HG03457 (cell line): ENCODE data around the gene CDKAL1.
A peak's percentile ranks its signal among the peaks of the same experiment; 100 is the strongest.
"Not testable (repeated sequence)": the region's sequence is repeated elsewhere in the genome, so short reads cannot be mapped to it uniquely, and the experiment has no call there.

Source experiments
- ATAC-seq: cut with Tn5 transposase; IDR thresholded peaks from one replicate; pipeline ENCODE4 v1.9.1; 2021; ENCODE audit warnings: moderate number of reproducible peaks; ENCODE audit not compliant: unreplicated experiment

CDKAL1 gene

GRCh38 chr6:21188505-21189223, 654.4 kb downstream of the CDKAL1 start:
- ATAC-seq = peak; percentile 54

DNA sequence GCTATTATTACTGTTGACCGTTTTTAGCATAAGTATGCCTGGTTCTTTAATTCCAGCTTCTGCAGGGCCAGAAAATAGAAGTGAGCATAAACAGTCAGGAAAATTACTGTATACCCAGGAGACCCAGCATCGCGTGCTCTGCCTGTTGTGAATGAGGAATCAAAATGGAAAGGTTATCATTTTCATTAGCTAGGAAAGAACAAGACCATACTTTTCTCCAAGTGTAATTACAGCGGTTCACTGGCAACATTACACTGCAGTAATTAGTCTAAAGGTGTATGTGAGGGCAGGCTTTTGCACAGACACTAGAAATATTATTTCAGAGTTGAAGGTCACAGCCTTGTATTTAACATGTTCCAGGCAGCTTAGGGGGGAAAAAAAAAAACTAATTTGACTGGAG, 655.5 kb downstream of the CDKAL1 start:
- no peak for ATAC-seq

DNA sequence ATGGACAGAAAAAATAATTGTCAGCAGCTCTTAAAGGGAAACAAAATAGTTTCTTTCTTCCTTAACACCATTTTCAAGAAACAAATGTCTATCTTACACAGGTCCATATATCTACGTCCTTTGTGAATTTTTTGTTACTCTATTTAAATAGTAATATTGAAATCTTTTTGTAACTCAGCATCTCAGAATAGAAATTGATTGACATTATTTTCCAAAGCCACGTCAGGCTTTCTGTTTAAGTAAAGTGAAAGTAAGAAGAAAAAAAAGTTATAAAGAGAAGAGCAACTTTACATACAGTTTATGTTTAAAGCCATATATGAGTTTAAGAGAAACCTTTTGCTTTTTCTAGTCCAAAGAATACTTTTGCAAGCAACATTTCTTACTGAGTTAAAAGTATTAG, 656.4 kb downstream of the CDKAL1 start:
- no peak for ATAC-seq

GRCh38 chr6:21193790-21194475, 659.7 kb downstream of the CDKAL1 start:
- no peak for ATAC-seq

GRCh38 chr6:21195301-21195700, 661.0 kb downstream of the CDKAL1 start:
- ATAC-seq = not testable (repeated sequence)

DNA sequence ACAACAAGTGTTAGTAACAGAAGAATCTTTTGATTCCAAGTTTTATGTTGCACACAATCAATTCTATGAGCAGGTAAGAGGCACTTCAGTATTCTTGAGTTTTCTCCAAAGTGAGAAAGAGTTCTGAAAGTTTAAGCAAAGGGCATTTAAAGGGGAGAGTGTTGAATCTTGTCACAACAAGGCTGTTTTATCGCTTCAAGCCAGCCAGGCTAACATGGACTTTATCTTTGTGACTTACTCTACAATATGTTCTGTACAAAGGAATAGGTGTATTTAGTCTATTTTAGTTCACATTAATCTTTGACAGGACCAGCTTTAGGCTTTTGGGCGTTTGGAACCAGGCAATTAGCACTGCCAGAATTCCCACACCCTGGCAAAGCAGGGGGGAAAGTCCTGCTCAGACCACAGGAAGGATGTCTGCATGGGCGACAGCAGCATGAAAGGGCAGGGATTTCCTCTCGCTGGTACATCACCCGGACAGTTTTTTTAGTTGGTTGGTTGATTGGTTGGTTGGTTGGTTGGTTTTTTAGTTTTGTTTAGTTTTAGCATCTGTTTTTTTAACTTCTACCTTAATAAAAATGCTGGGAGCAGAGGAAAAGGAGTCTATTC, 663.9 kb downstream of the CDKAL1 start:
- ATAC-seq = no peak

GRCh38 chr6:21199262-21199661, 665.0 kb downstream of the CDKAL1 start:
- no peak for ATAC-seq

DNA sequence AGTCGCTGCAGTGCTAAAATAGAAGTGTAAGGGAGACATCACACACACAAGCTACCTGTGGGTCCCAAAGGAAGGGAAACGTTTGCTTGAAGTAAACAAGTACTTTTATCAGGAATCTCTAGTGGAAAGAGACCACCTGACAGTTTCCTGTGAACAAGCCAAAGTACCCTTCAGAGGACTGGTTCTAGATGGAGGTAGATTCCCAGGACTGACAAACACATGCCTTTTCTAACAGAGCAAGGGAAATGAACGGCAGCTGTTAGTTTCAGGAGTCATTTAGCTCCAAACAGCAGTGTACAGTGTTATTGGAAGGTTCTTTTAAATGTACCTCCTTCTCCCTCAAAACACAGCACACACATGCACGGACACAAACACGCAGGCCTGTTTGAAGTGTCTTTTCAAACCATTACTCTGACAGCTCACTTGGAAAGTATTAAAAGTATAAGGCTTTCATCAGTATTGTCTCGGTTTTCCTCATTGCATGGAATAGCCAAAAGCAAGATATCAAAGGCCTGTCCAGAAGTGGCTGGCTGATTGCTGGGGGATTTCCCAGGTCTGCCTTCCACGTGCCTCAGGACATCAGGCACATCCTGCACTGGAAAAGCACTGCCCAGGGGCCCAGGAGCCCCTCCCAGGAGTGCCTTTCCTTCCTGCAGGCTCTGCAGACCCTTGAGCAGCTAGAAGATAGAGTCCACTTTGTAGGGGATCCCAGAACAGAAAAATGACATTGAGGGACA, 666.0 kb downstream of the CDKAL1 start:
- ATAC-seq = no peak

DNA sequence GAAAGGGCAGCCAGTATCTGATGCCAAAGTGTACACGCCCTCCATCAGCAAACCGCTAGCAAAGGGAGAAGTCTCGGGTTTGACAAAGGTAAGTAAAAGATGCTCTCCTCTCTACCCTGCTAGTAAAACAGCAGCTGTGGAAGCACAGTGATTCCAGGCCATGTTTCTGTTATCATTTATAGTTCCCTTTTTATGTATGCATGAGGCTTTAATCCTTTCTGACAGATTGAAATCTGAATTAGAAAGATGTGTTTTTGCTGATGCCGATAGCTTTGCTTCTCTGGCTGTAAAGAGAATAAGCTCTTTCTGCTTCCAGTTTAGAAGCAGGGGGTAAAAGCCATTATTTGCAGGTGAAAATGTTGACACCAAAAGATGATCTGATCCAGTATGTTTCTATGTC, 666.9 kb downstream of the CDKAL1 start:
- ATAC-seq = no peak

- no peak for ATAC-seq
Observed at GRCh38 chr6:21201637-21202350, 667.5 kb downstream of the CDKAL1 start.

- ATAC-seq = no peak
Observed at GRCh38 chr6:21202521-21202920, 668.3 kb downstream of the CDKAL1 start.

- ATAC-seq = no peak
Observed at GRCh38 chr6:21204951-21205350, 670.7 kb downstream of the CDKAL1 start.

DNA sequence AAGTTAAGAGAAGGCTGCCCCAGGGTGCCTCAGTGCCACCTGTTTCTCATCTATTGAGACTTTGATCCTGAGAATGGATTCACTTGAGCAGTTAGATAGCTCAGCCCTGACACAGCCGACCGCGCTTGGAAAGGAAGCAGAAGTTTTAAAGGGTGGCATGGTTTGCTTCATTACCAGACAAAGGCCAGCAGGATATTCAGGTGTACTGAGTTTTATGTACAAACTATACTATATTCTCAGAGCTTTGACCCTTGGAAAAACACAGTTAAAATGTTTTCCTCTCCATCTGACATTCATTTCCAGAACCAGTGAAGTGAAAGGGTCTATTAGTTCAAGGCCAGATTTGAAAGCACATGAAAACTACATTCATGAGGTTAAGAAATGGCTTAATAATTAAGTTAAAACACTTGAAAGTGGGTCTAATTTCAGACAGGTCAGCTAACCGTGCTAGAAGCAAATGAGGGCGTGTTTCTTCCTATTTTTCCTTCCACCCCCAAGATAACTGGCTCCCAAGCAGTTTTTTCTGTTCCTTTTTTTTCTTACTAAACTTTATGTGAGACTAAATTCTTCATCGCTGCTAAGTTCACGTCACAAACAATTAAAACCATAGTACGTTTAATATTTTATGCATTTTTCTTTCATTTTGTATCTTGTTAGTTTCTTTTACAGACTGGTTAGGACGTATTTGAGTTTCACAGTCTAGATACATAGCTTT, 674.0 kb downstream of the CDKAL1 start:
- peak; percentile 43 for ATAC-seq

DNA sequence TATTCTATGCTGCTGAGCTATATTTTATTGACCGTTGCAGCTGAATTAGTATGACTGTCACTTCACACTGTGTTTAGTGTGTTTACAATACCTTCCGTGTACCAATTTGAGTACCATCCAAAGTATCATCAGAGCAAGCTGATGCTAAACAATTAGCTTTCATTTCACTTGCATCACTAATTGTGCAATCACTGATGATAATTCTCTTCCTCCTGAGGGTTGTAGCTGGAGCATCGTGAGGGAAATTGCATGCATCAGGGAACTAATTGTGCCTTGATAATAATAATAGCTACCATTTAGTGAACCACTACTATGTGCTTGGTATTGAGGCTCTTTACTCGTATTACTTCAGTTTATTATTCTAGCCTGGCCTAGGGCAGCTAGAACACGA, 674.5 kb downstream of the CDKAL1 start:
- ATAC-seq = no peak

DNA sequence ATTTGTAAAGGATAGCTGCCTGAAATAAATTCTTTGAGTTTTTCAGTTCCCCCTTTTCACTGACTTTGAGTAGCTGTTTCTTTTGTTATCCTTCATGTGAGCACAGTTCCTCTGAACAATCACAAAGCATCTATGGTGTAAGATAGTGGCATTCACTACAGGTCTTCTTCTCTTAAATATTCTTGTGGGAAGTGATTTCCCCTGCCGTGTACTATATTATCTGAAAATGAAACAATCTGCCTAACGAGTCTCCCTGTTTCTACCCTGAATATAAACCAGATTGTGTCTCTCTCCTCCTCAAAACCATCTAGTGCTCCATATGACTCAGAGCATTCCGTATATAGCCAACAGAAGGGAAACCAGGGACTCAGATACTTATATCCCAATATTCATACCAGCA, 679.2 kb downstream of the CDKAL1 start:
- ATAC-seq = no peak

- ATAC-seq = no peak
Observed at GRCh38 chr6:21214738-21215448, 680.6 kb downstream of the CDKAL1 start.

DNA sequence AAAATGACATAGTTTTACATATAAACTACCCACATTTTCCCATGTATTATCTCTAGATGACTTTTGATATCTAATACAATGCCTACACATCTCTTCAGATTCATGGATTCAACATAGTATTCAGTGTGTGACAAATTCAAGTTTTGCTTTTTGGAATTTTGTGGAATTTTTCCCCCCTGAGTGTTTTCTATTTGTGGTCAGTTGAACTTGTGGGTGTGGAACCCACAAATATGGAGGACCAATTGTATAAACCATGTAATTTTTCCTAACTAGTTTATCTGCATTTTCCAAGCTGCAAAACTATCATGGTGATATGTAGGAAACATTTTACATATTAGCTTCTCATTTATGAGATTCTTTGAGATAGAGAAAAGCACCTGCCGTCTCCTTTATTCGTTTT, 685.0 kb downstream of the CDKAL1 start:
- no peak for ATAC-seq

DNA sequence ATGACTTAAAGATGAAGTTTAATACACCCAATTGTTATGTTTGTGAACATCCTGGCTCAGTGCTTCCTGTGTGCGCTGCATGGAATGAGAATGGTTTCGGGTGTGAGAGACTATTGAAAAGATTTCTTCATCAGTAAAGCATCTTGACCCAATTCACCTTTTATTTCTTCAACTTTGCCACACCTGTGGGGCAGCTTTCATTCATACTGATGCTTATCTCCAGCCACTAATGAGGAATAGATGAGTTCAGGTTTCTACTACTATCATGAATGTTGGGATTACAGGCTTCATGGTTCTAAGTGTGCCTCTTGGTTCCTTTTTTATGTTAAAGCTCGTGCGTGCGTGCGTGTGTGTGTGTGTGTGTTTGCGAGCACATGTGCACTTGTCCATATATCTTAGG, 685.6 kb downstream of the CDKAL1 start:
- ATAC-seq = no peak

DNA sequence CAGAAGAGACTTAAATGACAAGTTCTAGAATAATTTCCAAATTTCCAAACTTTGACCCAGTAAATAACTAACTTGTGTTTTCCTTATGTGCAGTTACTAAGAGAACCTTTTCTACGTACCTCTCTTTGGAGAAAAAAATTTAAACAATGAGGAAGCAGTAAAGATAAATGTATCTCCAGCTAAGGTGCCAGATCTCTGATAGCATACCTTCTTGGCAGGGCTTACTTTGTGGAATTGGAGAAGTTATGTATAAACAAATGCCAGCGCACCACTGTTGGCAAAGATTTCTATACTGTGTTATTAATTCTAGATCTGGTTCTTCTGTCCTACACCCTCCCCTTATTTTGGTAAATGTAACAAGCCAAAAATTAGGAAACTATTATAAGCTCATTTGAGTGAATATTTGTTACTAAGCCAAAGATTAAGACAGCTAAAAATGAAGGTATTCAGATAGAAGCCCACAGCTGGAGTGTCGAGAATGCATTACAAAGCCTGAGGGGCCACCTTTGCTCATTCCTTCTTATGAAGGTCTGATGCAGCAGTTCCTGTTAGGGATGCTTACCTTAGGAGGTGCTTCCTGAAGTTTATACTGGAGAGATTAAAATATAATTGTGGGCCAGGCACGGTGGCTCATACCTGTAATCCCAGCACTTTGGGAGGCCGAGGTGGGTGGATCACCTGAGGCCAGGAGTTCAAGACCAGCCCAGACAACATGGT, 686.2 kb downstream of the CDKAL1 start:
- ATAC-seq = no peak
